GM21447 (cell line): Measurements from ENCODE around the gene CTAGE8.
"Not testable (repeated sequence)": the region's sequence is repeated elsewhere in the genome, so short reads cannot be mapped to it uniquely, and the experiment has no call there.

Experiments used
- ATAC-seq: cut with Tn5 transposase; IDR thresholded peaks from one replicate; pipeline ENCODE4 v1.9.1; 2021; ENCODE audit not compliant: unreplicated experiment

CTAGE8 gene, protein sequence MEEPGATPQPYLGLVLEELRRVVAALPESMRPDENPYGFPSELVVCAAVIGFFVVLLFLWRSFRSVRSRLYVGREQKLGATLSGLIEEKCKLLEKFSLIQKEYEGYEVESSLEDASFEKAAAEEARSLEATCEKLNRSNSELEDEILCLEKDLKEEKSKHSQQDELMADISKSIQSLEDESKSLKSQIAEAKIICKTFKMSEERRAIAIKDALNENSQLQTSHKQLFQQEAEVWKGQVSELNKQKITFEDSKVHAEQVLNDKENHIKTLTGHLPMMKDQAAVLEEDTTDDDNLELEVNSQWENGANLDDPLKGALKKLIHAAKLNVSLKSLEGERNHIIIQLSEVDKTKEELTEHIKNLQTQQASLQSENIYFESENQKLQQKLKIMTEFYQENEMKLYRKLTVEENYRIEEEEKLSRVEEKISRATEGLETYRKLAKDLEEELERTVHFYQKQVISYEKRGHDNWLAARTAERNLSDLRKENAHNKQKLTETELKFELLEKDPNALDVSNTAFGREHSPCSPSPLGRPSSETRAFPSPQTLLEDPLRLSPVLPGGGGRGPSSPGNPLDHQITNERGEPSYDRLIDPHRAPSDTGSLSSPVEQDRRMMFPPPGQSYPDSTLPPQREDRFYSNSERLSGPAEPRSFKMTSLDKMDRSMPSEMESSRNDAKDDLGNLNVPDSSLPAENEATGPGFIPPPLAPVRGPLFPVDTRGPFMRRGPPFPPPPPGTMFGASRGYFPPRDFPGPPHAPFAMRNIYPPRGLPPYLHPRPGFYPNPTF

GRCh38 chr7:144269188-144269587 lies at the start of gene CTAGE8:
Gene CTAGE8 (minus strand): TSS chr7:144269288. CDS start chr7:144269250, 38 bp downstream.
- not testable (repeated sequence) for ATAC-seq

DNA sequence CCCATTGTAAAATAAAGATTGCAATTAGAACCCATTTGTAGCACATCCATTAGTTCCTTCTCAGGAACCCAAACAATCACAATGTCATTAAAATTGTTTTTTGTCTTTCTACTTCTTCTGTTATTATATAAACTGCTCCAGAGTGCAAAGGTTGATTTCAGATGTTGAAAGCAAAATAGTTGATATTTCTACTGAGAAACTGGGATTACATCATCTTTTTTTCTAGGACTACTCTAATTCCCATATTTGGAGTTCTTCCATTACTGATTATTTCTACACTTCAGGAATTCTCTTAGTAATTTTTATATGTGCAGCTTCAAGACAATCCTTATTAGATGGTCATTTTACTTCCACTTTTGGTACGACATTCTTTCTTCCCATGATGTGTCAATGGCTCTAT lies 48.4 kb upstream of the CTAGE8 start:
- ATAC-seq: not testable (repeated sequence)

- ATAC-seq: not testable (repeated sequence)
These were observed 42.9 kb upstream of the CTAGE8 start, which contains the start of gene OR2A1 for GRCh38 chr7:144311872-144312469. Gene OR2A1 (plus strand): TSS chr7:144312419. CDS start chr7:144318125, 5,706 bp downstream.

DNA sequence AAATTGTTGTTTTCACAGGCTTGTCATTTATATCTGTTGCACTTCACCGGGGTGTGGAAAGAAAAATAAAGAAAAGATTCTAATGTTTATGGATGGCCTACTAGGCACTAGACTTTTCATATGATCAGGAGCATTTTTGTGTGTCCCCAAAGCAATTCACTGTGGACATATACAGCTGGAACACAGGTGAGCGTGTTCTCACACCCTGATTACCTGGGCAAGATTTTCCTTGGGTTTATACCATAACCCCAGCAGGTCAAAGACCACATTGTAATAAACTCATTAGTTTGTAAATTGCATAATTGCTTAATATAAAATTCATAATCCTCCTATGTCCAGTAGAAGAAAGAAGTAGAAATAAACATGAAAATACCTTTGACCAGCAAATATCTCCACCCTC lies 42.1 kb upstream of the CTAGE8 start:
- ATAC-seq: not testable (repeated sequence)

GRCh38 chr7:144309702-144310101 lies 40.6 kb upstream of the CTAGE8 start:
- ATAC-seq: not testable (repeated sequence)

DNA sequence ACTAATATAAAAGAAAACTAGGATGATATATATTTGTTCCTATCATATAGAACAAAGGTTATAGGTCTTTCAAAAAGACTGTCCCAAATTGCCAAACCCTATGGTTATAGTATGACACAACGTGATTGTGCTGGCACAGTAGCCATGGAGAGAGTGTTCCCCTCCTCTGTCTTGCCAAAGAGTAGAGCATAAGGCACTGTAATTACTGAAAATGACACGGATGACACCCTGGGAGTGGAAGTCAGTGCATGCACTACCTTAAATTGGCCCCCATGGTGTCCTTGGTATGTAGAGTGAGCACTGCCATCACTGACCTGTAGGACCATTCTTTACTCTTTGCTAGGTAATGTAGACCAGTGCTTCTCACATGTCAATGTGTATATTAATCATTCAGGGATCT lies 36.1 kb upstream of the CTAGE8 start:
- not testable (repeated sequence) for ATAC-seq

- not testable (repeated sequence) for ATAC-seq
These were observed 34.5 kb upstream of the CTAGE8 start for GRCh38 chr7:144303607-144304006.

DNA sequence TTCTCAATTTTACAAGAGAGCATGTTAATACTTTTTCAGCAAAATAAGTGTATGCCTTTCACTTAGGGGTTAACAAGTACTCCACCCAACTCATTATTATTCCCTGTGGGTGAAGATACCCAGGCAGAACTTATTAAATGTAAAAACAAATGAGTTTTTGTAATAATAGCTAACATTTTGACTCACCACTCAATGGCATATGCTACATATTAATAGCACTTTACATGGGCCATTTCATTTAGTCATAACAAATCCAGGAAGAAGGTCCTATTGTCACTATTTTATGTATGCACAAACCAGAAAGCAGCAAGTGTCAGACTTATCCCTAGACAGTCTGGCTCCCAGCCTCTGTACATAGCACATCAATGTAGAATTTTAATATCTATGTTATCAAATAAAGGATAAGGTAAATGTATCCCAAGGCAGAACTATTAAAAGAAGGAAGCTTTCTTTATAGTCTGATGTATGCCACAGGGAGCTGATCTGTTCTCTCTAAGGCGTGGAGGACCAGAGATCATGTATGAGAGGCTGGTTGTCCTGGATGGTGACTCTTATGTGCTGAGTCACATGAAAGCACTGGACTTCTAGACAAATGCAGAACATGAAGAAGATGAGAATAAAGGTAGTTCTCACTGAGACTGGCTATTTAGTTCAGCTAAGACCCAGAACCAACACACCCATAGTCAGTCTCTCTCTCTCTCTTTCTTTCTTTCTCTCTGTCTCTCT lies 33.7 kb upstream of the CTAGE8 start:
- ATAC-seq: peak; percentile 37

DNA sequence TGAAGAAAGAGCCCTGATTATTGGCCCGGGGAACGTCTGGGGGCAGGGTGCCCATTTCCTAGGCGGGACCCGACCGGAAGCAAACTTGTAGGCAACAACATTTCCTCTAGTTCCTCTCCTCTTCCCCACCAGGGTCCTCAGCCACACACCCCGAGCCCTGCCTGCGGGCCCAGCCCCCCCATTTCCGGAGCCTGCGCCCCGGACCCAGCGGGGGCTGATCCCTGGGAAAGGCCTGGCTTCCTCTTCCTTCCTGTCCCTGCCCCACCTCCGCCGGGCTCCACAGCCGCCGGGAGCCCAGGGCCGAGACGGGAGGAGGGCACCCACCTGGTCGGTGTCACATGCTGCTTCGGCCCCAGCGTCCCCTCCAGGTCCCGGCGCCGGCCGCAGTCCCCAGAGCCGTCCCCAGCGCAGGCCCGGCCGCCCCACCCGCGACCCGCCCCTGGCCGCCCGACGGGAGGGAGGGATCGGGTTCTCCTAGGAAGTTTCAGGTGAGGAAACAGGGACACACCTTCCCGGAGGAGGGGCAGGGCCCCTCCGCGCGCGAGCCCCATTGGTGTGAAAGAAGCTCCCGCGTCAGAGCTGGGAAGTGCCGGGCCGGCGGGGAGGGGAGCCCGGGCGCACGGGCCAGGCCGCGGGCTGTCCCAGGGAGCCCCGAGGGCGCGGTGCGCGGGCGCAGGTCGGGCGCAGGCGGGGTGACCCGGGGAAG lies 24.9 kb upstream of the CTAGE8 start:
- peak; percentile 69 for ATAC-seq

DNA sequence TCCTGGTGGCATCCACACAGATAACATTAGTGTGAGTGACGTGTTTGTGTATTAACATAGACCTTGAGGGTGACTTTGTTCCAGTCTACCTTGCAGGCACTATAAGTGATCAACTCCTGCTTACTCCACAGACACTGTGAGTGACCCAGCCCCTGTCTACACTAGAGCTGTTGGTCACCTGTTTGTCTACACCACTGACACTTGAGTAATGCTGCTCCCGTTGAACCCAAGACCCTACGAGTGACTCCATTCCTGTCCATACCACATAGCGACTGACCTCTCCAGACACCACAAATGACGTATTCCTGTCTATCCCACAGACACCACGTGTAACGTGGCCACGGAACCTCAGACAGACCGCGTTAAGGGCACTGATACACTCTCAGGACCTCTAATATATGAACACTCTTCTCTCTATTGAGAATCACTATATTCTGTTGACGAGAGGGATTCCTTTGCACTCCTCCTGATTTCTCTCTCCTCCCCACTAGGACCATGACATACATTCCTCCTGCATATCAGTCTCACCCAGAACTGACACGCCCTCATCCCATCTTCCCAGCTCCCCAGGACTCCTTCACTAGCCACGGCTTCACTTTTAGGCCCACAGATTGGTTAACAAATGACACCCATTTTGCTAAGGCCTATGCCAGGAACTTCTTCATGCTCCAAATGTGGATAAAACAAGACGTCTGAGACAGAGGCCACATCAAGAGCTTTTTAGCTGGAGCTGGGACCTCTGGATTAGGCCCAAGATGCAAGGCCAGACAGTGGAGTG lies 23.5 kb upstream of the CTAGE8 start:
- ATAC-seq: not testable (repeated sequence)

DNA sequence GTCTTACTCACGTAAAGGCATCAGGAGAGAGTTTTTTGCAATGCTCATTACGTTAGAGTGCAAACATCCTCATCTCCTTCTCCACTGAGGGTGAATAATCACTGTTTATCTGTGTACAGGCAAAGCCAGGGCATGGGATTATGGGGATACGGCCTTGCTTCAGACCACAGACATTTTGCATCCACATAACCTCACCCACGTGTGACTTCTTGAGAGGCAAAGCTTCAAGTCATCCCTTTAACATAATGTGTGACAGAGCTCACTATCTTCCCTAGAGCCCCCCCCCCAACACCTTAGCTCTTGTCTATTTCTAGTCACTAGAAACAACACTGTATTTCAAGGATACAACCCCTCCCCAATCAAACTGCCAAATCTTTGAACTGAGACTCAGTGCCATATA lies 22.5 kb upstream of the CTAGE8 start:
- ATAC-seq: not testable (repeated sequence)

DNA sequence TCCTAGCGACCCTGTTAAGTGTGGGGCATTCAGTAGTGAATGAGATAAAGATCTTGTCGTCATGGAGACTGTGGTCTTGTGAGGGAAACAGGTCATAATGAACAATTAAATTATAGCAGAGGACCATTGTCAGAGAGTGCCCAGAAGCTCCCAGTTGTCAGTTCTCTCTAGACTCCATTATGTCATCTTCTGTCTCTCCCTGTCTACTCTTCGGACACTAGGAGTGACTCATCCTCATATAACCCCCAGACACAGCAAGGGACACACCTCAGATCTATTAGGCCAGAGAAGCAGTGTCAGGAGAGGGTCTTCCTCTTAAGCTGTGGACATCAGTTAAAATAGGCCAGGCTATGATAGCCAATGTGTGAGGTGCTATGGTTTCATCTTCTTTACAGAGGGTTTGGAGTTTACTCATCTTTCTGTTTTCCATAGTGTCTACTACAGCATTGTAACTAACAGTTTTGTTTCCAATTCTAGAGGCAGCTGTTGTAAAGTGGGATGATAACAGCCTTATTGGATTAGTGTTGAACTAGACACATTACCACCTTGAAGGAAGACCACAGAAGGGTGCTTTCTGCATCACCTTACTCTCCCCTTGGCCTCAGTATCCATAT lies 18.2 kb upstream of the CTAGE8 start:
- ATAC-seq: not testable (repeated sequence)

DNA sequence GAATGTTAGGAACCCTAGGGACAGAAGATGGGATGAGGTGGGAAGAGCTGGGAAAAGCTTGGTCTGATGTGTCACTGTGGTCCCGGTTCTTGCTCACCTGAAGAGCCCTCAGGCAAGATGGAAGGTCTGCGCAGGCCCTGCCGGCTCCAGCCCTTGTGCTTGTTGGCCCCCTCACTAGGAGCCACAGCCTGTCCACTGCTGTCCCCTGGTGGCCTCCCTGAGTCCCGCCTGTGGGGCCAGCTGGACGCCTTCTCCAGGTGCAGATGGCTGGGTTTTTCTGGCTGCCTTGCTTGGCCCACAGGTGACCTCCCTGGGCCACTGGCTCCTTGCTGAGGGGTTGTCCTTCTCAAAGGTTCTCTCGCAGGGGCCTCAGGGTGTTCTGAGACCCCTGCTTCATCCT lies 14.6 kb upstream of the CTAGE8 start:
- not testable (repeated sequence) for ATAC-seq

DNA sequence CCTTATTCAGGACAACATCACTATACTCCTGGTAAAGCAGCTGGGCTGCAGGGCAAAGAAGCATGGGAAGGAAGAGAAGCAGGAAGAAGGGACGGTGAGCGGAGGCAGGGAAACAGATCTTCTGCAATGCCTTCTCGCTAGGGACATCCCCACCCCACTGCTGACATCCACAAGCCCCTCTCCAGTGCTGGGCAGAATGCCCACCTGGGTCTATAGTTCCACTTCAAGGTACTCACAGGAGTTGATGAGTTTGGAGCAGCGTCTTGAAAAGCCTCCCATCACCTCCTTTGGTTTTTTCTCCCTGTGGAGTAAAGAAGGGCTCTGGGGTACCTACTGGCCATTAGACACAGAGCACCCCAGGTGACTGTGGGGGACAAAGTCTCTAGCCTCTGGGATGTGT lies 13.4 kb upstream of the CTAGE8 start:
- not testable (repeated sequence) for ATAC-seq

DNA sequence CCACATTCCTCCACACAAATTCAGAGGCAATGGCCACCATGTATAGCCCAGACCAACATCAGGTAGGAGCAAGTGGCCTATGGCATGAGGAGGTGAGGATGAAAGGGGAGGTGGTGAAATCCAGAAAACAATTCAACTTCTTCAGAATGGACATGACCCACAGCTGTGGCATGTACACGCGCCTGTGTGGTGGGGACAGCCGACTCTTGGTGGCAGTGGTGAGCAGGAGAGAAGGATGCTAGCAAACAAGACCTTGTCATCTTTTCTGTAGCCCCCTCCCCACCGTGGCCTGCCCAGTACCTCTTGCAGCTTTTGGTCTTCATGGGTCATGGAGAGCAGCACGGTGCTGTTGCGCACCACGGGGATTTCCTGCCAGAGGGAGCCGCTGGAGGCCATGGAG lies 12.9 kb upstream of the CTAGE8 start:
- ATAC-seq: not testable (repeated sequence)

DNA sequence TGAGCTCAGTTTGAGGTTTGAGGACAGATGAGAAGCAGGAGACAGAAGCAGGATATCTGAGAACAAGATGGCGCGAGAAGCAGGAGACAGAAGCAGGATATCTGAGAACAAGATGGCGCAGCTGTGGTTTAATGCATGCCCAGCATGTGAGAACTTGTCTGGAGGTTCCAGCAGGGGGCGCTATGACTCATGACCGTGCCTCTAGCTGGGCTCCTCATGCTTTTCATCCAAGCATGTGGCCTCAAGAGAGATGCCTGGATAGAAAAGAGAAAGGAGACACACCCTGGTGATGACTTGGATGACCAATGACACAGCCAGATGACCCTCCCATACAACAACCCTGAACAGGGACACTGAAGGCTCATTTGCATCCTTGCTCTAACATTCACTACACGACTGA lies 10.9 kb upstream of the CTAGE8 start:
- not testable (repeated sequence) for ATAC-seq

GRCh38 chr7:144275281-144275680 lies 6.2 kb upstream of the CTAGE8 start:
- ATAC-seq: not testable (repeated sequence)

- not testable (repeated sequence) for ATAC-seq
These were observed 4.4 kb downstream of the CTAGE8 start, which contains the start of gene OR2A7 for GRCh38 chr7:144264692-144265091. Gene OR2A7 (minus strand): TSS chr7:144264792. CDS start chr7:144259628, 5,164 bp downstream.

GRCh38 chr7:144262128-144262527 lies 7.0 kb downstream of the CTAGE8 start:
- not testable (repeated sequence) for ATAC-seq
